ENCODE measurements around the gene FOXD2.

The FOXD2 gene

DNA sequence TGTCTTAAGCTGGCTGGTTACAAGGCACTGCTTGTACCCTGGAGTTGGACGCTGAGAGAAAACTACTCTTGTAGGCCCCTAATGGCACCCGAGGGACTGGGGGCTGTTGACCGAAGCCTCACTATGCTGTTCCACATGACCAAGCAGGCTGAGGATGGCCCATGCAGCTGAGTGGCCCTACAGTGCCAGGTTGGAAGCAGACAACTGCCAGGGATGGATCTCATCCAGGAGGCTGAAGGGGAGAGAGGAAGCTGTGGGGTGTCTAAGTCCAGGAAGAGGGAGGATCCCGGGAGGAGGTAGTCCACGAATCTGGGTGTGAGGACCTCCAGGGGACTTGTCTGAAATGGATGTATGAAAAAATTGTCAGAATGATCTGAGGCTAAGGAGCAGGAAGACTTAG lies 45.8 kb downstream of the FOXD2 start:
- Histone ChIP-seq H3K23ac (ENCODE audit: low read depth, low read length, poor library complexity) (no peak overlapping the region), H2BK5ac (ENCODE audit: low read length) (no peak overlapping the region), H2BK12ac (ENCODE audit: low read length) (no peak overlapping the region), H3K18ac (ENCODE audit: low read length) (no peak overlapping the region), H3K4me3 (ENCODE audit: low read length in 2 of 2) (no peak overlapping the region), H4K8ac (ENCODE audit: low read depth, low read length) (no peak overlapping the region), H2AK5ac (ENCODE audit: low read depth, low read length) (peak overlapping the region; percentile 51), H3K27ac (replicated peaks; ENCODE audit: low read length) (no peak overlapping the region), H2AFZ (ENCODE audit: low read length) (no peak overlapping the region), H2BK15ac (ENCODE audit: low read length) (no peak overlapping the region), H3K4me1 (ENCODE audit: control insufficient read depth in 2 of 2, insufficient read depth in 1 of 2, low read depth in 1 of 2, low read length in 2 of 2) (no peaks in the 10 kb centered on the region), H3K4me2 (ENCODE audit: insufficient read depth, low read length, poor library complexity, severe bottlenecking) (no peak overlapping the region), H3K27me3 (ENCODE audit: control insufficient read depth in 3 of 3, insufficient read depth in 3 of 3, low read depth in 1 of 3, low read length in 3 of 3) (peaks cover 0 to 15% (median 4%) of the 10 kb centered on the region in 3 experiments), H3K14ac (ENCODE audit: low read length) (peak overlapping the region; percentile 78), H3K4ac (ENCODE audit: low read length) (no peak overlapping the region), H3K36me3 (replicated peaks in 1 of 2; ENCODE audit: control insufficient read depth in 2 of 2, insufficient read depth in 2 of 2, low read length in 2 of 2) (no peaks in the 10 kb centered on the region), H3K9ac (ENCODE audit: low read depth, low read length, poor library complexity) (peak overlapping the region; percentile 12), H2BK120ac (ENCODE audit: low read depth, low read length) (no peak overlapping the region), H3K79me1 (ENCODE audit: low read depth, low read length) (no peaks in the 10 kb centered on the region), H4K91ac (ENCODE audit: low read depth, low read length, poor library complexity) (no peak overlapping the region), H3K9me3 (replicated peaks in 1 of 2; ENCODE audit: control insufficient read depth in 2 of 2, insufficient read depth in 1 of 2, low read depth in 1 of 2, low read length in 2 of 2) (peaks cover 0 to 2% of the 10 kb centered on the region in 2 donors)
- no CpG with 5 or more reads among the region's 5 CpGs for WGBS, 2 donors (ENCODE audit: extremely low coverage in 2 of 2, insufficient read length in 2 of 2, insufficient replicate concordance in 1 of 2)
- DNase-seq (ENCODE audit: low spot score): no peak

DNA sequence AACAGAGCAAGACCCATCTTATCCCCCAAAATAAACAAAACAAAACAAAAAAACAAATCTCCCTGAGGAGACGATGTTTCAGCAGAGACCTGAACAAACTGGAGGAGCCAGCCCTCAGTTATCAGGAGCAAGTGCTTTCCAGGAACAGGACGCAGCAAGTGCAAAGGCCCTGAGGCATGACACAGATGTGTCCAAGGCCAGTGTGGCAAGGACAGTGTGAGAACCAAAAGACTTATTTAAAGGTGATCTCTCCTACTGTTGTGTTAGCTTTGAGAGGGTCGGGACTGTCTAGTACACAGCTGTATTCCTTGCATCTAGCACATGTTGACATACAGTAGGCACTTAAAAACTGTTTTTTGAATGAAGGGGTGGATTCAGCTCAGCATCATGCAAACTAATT lies 48.0 kb downstream of the FOXD2 start:
- Histone ChIP-seq H2BK5ac (ENCODE audit: low read length) (no peak overlapping the region), H2BK15ac (ENCODE audit: low read length) (no peak overlapping the region), H3K9me3 (replicated peaks in 1 of 2; ENCODE audit: control insufficient read depth in 2 of 2, insufficient read depth in 1 of 2, low read depth in 1 of 2, low read length in 2 of 2) (no peaks in the 10 kb centered on the region), H3K9ac (ENCODE audit: low read depth, low read length, poor library complexity) (no peak overlapping the region), H4K8ac (ENCODE audit: low read depth, low read length) (no peak overlapping the region), H3K14ac (ENCODE audit: low read length) (no peak overlapping the region), H3K4me2 (ENCODE audit: insufficient read depth, low read length, poor library complexity, severe bottlenecking) (no peak overlapping the region), H3K79me1 (ENCODE audit: low read depth, low read length) (no peaks in the 10 kb centered on the region), H3K27me3 (ENCODE audit: control insufficient read depth in 3 of 3, insufficient read depth in 3 of 3, low read depth in 1 of 3, low read length in 3 of 3) (peaks cover 0 to 5% (median 4%) of the 10 kb centered on the region in 3 experiments), H2AK5ac (ENCODE audit: low read depth, low read length) (no peak overlapping the region), H4K91ac (ENCODE audit: low read depth, low read length, poor library complexity) (no peak overlapping the region), H3K4me1 (ENCODE audit: control insufficient read depth in 2 of 2, insufficient read depth in 1 of 2, low read depth in 1 of 2, low read length in 2 of 2) (no peaks in the 10 kb centered on the region), H2BK12ac (ENCODE audit: low read length) (no peak overlapping the region), H3K4ac (ENCODE audit: low read length) (no peak overlapping the region), H2AFZ (ENCODE audit: low read length) (no peak overlapping the region), H3K4me3 (ENCODE audit: low read length in 2 of 2) (no peak overlapping the region), H3K27ac (replicated peaks; ENCODE audit: low read length) (no peak overlapping the region), H2BK120ac (ENCODE audit: low read depth, low read length) (no peak overlapping the region), H3K18ac (ENCODE audit: low read length) (no peak overlapping the region), H3K23ac (ENCODE audit: low read depth, low read length, poor library complexity) (no peak overlapping the region), H3K36me3 (replicated peaks in 1 of 2; ENCODE audit: control insufficient read depth in 2 of 2, insufficient read depth in 2 of 2, low read length in 2 of 2) (no peaks in the 10 kb centered on the region)
- WGBS, 2 donors (ENCODE audit: extremely low coverage in 2 of 2, insufficient read length in 2 of 2, insufficient replicate concordance in 1 of 2): no CpG with 5 or more reads among the region's 3 CpGs
- DNase-seq (ENCODE audit: low spot score): no peak

DNA sequence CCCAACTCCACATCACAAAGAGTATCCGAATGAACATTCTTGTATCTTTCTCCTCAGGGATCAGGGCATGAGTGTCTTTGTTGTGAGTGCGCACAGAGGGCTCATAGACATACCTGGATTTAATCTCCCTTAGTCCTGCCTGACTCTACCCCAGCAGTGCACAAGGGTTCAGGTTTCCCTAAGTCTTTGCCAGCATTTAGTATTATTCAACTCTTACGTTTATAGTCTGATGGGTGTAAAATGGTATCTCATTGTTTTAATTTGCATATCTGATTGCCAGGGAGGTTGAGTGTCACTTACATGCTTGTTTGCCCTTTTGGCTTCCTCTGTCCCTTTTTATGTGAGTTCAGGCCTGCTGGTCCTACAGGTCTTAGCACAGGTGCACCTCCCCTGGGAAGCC lies 49.5 kb downstream of the FOXD2 start:
- Histone ChIP-seq H4K8ac (ENCODE audit: low read depth, low read length) (no peak overlapping the region), H2BK15ac (ENCODE audit: low read length) (no peak overlapping the region), H4K91ac (ENCODE audit: low read depth, low read length, poor library complexity) (no peak overlapping the region), H3K27me3 (ENCODE audit: control insufficient read depth in 3 of 3, insufficient read depth in 3 of 3, low read depth in 1 of 3, low read length in 3 of 3) (peaks cover 0 to 4% (median 2%) of the 10 kb centered on the region in 3 experiments), H3K36me3 (replicated peaks in 1 of 2; ENCODE audit: control insufficient read depth in 2 of 2, insufficient read depth in 2 of 2, low read length in 2 of 2) (no peaks in the 10 kb centered on the region), H3K4ac (ENCODE audit: low read length) (no peak overlapping the region), H3K4me2 (ENCODE audit: insufficient read depth, low read length, poor library complexity, severe bottlenecking) (no peak overlapping the region), H3K9ac (ENCODE audit: low read depth, low read length, poor library complexity) (no peak overlapping the region), H3K4me3 (ENCODE audit: low read length in 2 of 2) (no peak overlapping the region), H3K18ac (ENCODE audit: low read length) (no peak overlapping the region), H2AK5ac (ENCODE audit: low read depth, low read length) (no peak overlapping the region), H3K79me1 (ENCODE audit: low read depth, low read length) (no peaks in the 10 kb centered on the region), H2AFZ (ENCODE audit: low read length) (no peak overlapping the region), H3K9me3 (replicated peaks in 1 of 2; ENCODE audit: control insufficient read depth in 2 of 2, insufficient read depth in 1 of 2, low read depth in 1 of 2, low read length in 2 of 2) (no peaks in the 10 kb centered on the region), H2BK12ac (ENCODE audit: low read length) (no peak overlapping the region), H2BK5ac (ENCODE audit: low read length) (no peak overlapping the region), H2BK120ac (ENCODE audit: low read depth, low read length) (no peak overlapping the region), H3K23ac (ENCODE audit: low read depth, low read length, poor library complexity) (no peak overlapping the region), H3K4me1 (ENCODE audit: control insufficient read depth in 2 of 2, insufficient read depth in 1 of 2, low read depth in 1 of 2, low read length in 2 of 2) (no peaks in the 10 kb centered on the region), H3K27ac (replicated peaks; ENCODE audit: low read length) (no peak overlapping the region), H3K14ac (ENCODE audit: low read length) (no peak overlapping the region)
- no CpG with 5 or more reads among the region's 3 CpGs for WGBS, 2 donors (ENCODE audit: extremely low coverage in 2 of 2, insufficient read length in 2 of 2, insufficient replicate concordance in 1 of 2)
- no peak for DNase-seq (ENCODE audit: low spot score)

DNA sequence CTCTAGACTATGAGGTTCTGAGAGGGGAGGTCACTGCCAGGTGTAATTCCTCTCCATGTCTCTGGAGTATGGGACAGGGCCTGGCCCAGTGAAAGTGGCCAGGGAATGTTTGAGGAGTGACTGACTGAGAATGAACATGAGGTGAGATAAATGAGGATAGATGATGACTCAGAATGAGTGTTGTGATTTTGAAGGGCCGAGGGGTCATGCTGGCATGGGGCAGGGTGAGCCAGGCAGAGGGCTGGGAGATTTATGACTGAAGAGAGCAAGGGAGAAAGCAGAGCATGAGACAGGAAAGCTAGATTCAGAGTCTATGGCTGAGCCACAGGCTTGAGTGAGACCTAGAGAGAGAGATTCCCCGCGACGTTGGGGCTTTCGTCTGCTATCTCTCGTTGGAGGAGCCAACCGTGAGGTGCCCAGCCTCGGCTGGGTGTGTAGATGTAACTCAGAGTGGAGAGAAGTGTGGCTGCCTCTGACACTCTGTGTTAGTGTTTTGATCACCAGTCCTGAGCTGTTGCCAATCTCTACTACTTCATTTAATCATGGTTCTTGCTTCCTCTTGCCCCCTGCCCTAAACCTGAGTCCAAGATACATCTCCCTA lies 50.1 kb downstream of the FOXD2 start:
- no peak overlapping the region for H3K18ac ChIP-seq (ENCODE audit: low read length)
- H3K79me1 ChIP-seq (ENCODE audit: low read depth, low read length): no peaks in the 10 kb centered on the region
- H3K9ac ChIP-seq (ENCODE audit: low read depth, low read length, poor library complexity): no peak overlapping the region
- H3K4ac ChIP-seq (ENCODE audit: low read length): no peak overlapping the region
- no peak overlapping the region for H2AK5ac ChIP-seq (ENCODE audit: low read depth, low read length)
- no peak overlapping the region for H3K4me3 ChIP-seq (ENCODE audit: low read length in 2 of 2)
- H2BK120ac ChIP-seq (ENCODE audit: low read depth, low read length): no peak overlapping the region
- peaks cover 0 to 4% (median 3%) of the 10 kb centered on the region in 3 experiments for H3K27me3 ChIP-seq (ENCODE audit: control insufficient read depth in 3 of 3, insufficient read depth in 3 of 3, low read depth in 1 of 3, low read length in 3 of 3)
- no peaks in the 10 kb centered on the region for H3K36me3 ChIP-seq (replicated peaks in 1 of 2; ENCODE audit: control insufficient read depth in 2 of 2, insufficient read depth in 2 of 2, low read length in 2 of 2)
- H3K14ac ChIP-seq (ENCODE audit: low read length): no peak overlapping the region
- no peak overlapping the region for H3K27ac ChIP-seq (replicated peaks; ENCODE audit: low read length)
- H3K23ac ChIP-seq (ENCODE audit: low read depth, low read length, poor library complexity): no peak overlapping the region
- no peak overlapping the region for H3K4me2 ChIP-seq (ENCODE audit: insufficient read depth, low read length, poor library complexity, severe bottlenecking)
- no peak overlapping the region for H2BK15ac ChIP-seq (ENCODE audit: low read length)
- H2BK5ac ChIP-seq (ENCODE audit: low read length): no peak overlapping the region
- no peak overlapping the region for H2BK12ac ChIP-seq (ENCODE audit: low read length)
- no peaks in the 10 kb centered on the region for H3K4me1 ChIP-seq (ENCODE audit: control insufficient read depth in 2 of 2, insufficient read depth in 1 of 2, low read depth in 1 of 2, low read length in 2 of 2)
- no peaks in the 10 kb centered on the region for H3K9me3 ChIP-seq (replicated peaks in 1 of 2; ENCODE audit: control insufficient read depth in 2 of 2, insufficient read depth in 1 of 2, low read depth in 1 of 2, low read length in 2 of 2)
- no CpG with 5 or more reads among the region's 8 CpGs for WGBS, 2 donors (ENCODE audit: extremely low coverage in 2 of 2, insufficient read length in 2 of 2, insufficient replicate concordance in 1 of 2)
- DNase-seq (ENCODE audit: low spot score): no peak
- no peak overlapping the region for H2AFZ ChIP-seq (ENCODE audit: low read length)
- H4K91ac ChIP-seq (ENCODE audit: low read depth, low read length, poor library complexity): no peak overlapping the region
- no peak overlapping the region for H4K8ac ChIP-seq (ENCODE audit: low read depth, low read length)

Measured in neuronal stem cell (in vitro differentiated cells).